Body of pancreas (tissue), 4 donors: ENCODE measurements around the gene CDH11. TPM values are rescaled to one million over a fixed set of nuclear protein-coding genes. Genes with fewer than 3 reads are reported as not detected.

ENCODE experiments used
- ATAC-seq: fragments of 150-250 bp; one replicate; pipeline ENCODE4 v1.9.1; 2016
- DNase-seq, 4 donors: peaks; one replicate each; pipeline ENCODE4 v3.0.0-alpha.2; 2019
- H3K27ac ChIP-seq, 4 donors: fragments of 200-600 bp; sonication (generic); 1 replicate in 3 of 4; 2 replicates in 1 of 4; pipeline versions ENCODE4 v1.5.1 to v1.6.1; 2016 to 2019; ENCODE audit warnings: mild to moderate bottlenecking in 1 of 4, mixed read lengths in 1 of 4, moderate library complexity in 1 of 4
- H3K27me3 ChIP-seq, 2 donors: fragments of 200-600 bp; sonication (generic); one replicate each; pipeline ENCODE4 v1.6.0; 2016; ENCODE audit warnings: mild to moderate bottlenecking in 1 of 2
- H3K36me3 ChIP-seq, 2 donors: fragments of 200-600 bp; sonication (generic); replicated peaks in 1 of 2; 2 replicates each; pipeline ENCODE4 v1.5.1; 2016; ENCODE audit warnings: low read depth in 2 of 2; ENCODE audit not compliant: insufficient read depth in 1 of 2
- H3K4me1 ChIP-seq: fragments of 200-600 bp; sonication (generic); one replicate; pipeline ENCODE4 v1.6.0; 2016
- H3K4me3 ChIP-seq, 2 donors: fragments of 200-600 bp; sonication (generic); 1 replicate in 1 of 2; 2 replicates in 1 of 2; pipeline ENCODE4 v1.5.1; 2016 to 2019
- H3K9me3 ChIP-seq, 3 donors: fragments of 200-600 bp; sonication (generic); 1 replicate in 2 of 3; 2 replicates in 1 of 3; pipeline ENCODE4 v1.5.1; 2016
- CTCF ChIP-seq, 7 experiments: fragments of 450-650 bp in 4 of 7; fragments of 200-600 bp in 3 of 7; sonication (generic) in 3 of 7; IDR thresholded peaks; one replicate each; pipeline ENCODE4 v1.5.1; 2016 to 2019; ENCODE audit warnings: antibody characterized with exemption in 7 of 7
- POLR2A ChIP-seq, 3 donors: fragments of 450-650 bp; IDR thresholded peaks; one replicate each; pipeline ENCODE4 v1.6.1; 2016; ENCODE audit warnings: antibody characterized with exemption in 3 of 3, mild to moderate bottlenecking in 2 of 3
- WGBS, 2 donors: methylation state at CpG; one replicate each; pipeline ENCODE4 v1.1.5; 2017; 5-methylcytosine and 5-hydroxymethylcytosine counted together
- intact Hi-C: fragments of 100-400 bp; cut with DNase I; formaldehyde crosslinking; loops from one replicate; pipeline ENCODE4 v1.15.1; 2023
- total RNA-seq, 2 donors: library from RNA; depleted of rRNA; stranded (reverse); fragments of >200 nt; gene quantifications; one replicate each; pipeline ENCODE4 v1.1.0, GENCODE V29; 2016

Gene CDH11
- total RNA-seq, 2 donors from 2014 or later: 8.6 to 17.6 TPM

GRCh38 chr16:65065031-65065430, 56.8 kb downstream of the CDH11 start:
- ATAC-seq (no peak), DNase-seq (no peak)
- Histone ChIP-seq H3K4me1 (no peaks in the 10 kb centered on the region), H3K4me3 (no peak overlapping the region), H3K27me3 (no peaks in the 10 kb centered on the region), H3K36me3 (no peaks in the 10 kb centered on the region), H3K27ac (no peak overlapping the region), H3K9me3 (no peaks in the 10 kb centered on the region)
- TF ChIP-seq POLR2A (IDR thresholded peaks at IDR 0.05): no peak
- no peak for TF ChIP-seq CTCF (IDR thresholded peaks at IDR 0.05)
- intact Hi-C loops: no loop called here
- 55 to 66% methylated on average over 7 of the region's 7 CpGs for WGBS, 2 donors

- H3K4me1 ChIP-seq: no peaks in the 10 kb centered on the region
- no peaks in the 10 kb centered on the region for H3K27me3 ChIP-seq
- TF ChIP-seq CTCF (IDR thresholded peaks at IDR 0.05) (no peak), POLR2A (IDR thresholded peaks at IDR 0.05) (no peak)
- H3K9me3 ChIP-seq: no peaks in the 10 kb centered on the region
- WGBS, 2 donors: 59 to 76% methylated on average over 2 of the region's 2 CpGs
- H3K4me3 ChIP-seq: no peak overlapping the region
- no peak overlapping the region for H3K27ac ChIP-seq
- intact Hi-C loops: no loop called here
- no peak for DNase-seq
- ATAC-seq: no peak
- H3K36me3 ChIP-seq: no peaks in the 10 kb centered on the region
These were observed 57.7 kb downstream of the CDH11 start for GRCh38 chr16:65064131-65064530.

GRCh38 chr16:65062736-65063583, 58.9 kb downstream of the CDH11 start:
- DNase-seq (no peak), ATAC-seq (no peak)
- Histone ChIP-seq H3K27ac (no peak overlapping the region), H3K4me1 (no peaks in the 10 kb centered on the region), H3K4me3 (no peak overlapping the region), H3K9me3 (no peaks in the 10 kb centered on the region), H3K27me3 (no peaks in the 10 kb centered on the region), H3K36me3 (no peaks in the 10 kb centered on the region)
- WGBS, 2 donors: 47 to 67% methylated on average over 8 of the region's 8 CpGs
- intact Hi-C loops: no loop called here
- TF ChIP-seq CTCF (IDR thresholded peaks at IDR 0.05): no peak

- DNase-seq (no peak), ATAC-seq (no peak)
- WGBS, 2 donors: 65 to 69% methylated on average over 5 of the region's 5 CpGs
- Histone ChIP-seq H3K4me1 (no peaks in the 10 kb centered on the region), H3K4me3 (no peak overlapping the region), H3K27me3 (no peaks in the 10 kb centered on the region), H3K36me3 (no peaks in the 10 kb centered on the region), H3K9me3 (no peaks in the 10 kb centered on the region), H3K27ac (no peak overlapping the region)
- intact Hi-C loops: no loop called here
- TF ChIP-seq POLR2A (IDR thresholded peaks at IDR 0.05) (no peak), CTCF (IDR thresholded peaks at IDR 0.05) (no peak)
These were observed 59.8 kb downstream of the CDH11 start for GRCh38 chr16:65061935-65062518.
